ENCODE measurements around the gene SRGAP1.
A peak's percentile ranks its signal among the peaks of the same experiment; 100 is the strongest.

The SRGAP1 gene

GRCh38 chr12:63978519-63978918, 134.0 kb downstream of the SRGAP1 start:
- H3K4me3 ChIP-seq (replicated peaks in 1 of 2; ENCODE audit: low read depth in 2 of 2, low read length in 2 of 2), result no peak overlapping the region
- no peak for TF ChIP-seq CTCF (IDR thresholded peaks at IDR 0.05; ENCODE audit: low read depth, low read length)
- peak; percentile 79 to 90 for DNase-seq (ENCODE audit: low read depth in 2 of 2)

DNA sequence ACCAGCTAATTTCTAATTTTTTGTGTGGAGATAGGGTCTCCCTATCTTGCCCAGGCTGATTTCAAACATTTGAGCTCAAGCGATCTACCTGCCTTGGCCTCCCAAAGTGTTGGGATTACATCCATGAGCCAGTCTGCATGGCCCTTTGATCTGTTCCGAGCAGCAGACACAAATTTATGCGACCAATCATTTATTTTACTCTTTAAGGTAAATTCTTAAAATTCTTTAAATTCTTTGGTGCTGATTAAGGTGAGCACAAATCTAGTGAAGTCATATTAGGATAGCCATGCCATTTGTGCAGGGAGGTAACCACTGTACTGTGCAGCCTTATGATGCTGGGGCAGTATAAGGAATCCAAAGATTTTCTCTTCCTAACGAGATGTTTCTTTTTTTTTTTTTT, 135.7 kb downstream of the SRGAP1 start:
- DNase-seq (ENCODE audit: low read depth in 2 of 2), result no peak
- TF ChIP-seq CTCF (IDR thresholded peaks at IDR 0.05; ENCODE audit: low read depth, low read length), result no peak
- H3K4me3 ChIP-seq (replicated peaks in 1 of 2; ENCODE audit: low read depth in 2 of 2, low read length in 2 of 2), result no peak overlapping the region

DNA sequence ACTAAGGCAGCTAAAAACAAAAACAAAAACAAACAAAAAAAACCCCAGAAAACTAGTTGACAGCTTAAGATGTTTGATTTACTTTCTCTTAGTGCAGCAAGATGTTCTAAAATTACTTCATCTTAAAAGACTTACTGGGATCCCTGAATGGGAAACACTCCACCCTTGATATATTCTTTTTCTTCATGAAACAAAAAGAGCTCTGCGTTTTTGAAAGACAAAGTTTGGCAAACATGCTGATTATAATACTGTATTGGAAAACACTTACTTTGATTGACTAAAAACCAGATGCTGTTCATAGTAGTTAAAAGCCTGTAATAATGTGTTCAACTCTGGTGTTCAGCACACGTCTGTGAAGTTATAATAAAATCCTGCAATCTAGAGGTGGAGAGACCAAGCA, 136.8 kb downstream of the SRGAP1 start:
- TF ChIP-seq CTCF (IDR thresholded peaks at IDR 0.05; ENCODE audit: low read depth, low read length), result no peak
- DNase-seq (ENCODE audit: low read depth in 2 of 2), result no peak
- H3K4me3 ChIP-seq (replicated peaks in 1 of 2; ENCODE audit: low read depth in 2 of 2, low read length in 2 of 2), result no peak overlapping the region

DNA sequence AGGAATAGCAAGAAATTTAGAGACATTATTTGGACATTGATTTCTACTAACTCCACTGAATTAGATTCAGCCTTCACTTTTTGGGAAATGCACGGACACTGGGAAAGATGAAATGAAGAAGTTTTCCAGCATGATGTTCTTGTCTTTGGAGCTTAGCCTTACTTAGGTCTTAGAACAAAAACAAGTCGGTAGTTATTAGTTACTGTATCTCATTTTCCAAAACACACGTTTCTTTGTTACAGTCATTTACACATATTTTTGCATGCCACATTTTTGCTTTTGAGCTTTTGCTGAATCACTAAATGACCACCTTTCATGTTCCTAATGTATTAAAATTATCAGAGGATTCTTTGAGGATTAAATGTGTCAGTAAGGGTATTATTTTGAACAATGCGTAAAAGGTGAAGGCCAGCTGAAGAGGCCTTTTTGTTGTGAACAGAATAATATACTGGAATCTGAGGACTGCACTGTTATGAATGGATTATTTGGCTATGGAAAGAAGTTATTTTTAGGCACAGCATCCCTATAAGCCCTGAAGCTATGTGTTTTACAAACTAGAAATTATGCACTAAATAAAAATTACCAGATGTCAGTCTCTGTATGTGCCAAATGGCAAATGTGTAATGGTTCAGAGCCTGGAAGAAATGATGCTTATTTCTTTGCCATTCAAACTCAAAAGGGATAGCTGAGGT, 138.2 kb downstream of the SRGAP1 start:
- H3K4me3 ChIP-seq (replicated peaks in 1 of 2; ENCODE audit: low read depth in 2 of 2, low read length in 2 of 2), result no peak overlapping the region
- no peak for TF ChIP-seq CTCF (IDR thresholded peaks at IDR 0.05; ENCODE audit: low read depth, low read length)
- peak in 1 of 2 donors; percentile 21 for DNase-seq (ENCODE audit: low read depth in 2 of 2)

- DNase-seq (ENCODE audit: low read depth in 2 of 2), result no peak
- TF ChIP-seq CTCF (IDR thresholded peaks at IDR 0.05; ENCODE audit: low read depth, low read length), result no peak
- H3K4me3 ChIP-seq (replicated peaks in 1 of 2; ENCODE audit: low read depth in 2 of 2, low read length in 2 of 2), result no peak overlapping the region
Measured at GRCh38 chr12:63985456-63985855, 141.0 kb downstream of the SRGAP1 start.

DNA sequence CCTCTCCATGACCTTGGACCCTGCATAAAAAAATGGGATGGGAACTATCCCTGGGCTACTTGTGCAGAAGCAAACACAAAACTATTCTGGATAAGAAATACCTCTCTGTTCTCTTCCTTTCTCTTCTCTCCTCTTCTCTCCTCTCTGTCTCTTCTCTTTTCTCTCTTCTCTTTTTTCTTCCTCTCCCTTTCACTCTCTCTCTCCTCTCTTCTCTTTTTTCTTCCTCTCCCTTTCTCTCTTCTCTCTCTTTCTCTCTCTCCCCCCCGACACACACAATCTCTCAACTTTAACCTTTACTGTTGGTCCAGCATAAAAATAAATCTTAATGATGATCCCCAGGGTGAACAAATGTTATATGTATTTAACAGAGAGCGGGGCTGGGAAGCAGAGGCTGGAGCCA, 141.4 kb downstream of the SRGAP1 start:
- TF ChIP-seq CTCF (IDR thresholded peaks at IDR 0.05; ENCODE audit: low read depth, low read length), result no peak
- no peak for DNase-seq (ENCODE audit: low read depth in 2 of 2)
- H3K4me3 ChIP-seq (replicated peaks in 1 of 2; ENCODE audit: low read depth in 2 of 2, low read length in 2 of 2), result no peak overlapping the region
